Measurements from ENCODE around the gene TRIM67.

GRCh38 chr1:231176421-231176820 is 14.6 kb downstream of the TRIM67 start:
- TF ChIP-seq EP300 (IDR thresholded peaks at IDR 0.05): no peak
- no peak for TF ChIP-seq POLR2A (IDR thresholded peaks at IDR 0.05)
